ENCODE measurements around the gene RNU4-1.

GRCh38 chr12:120286768-120287490 is 6.1 kb downstream of the RNU4-1 start:
- TF ChIP-seq CTCF (conservative IDR thresholded peaks at IDR 0.05; ENCODE audit: low read depth, low read length): no peak
- no peak for TF ChIP-seq CEBPB (IDR thresholded peaks at IDR 0.05; ENCODE audit: low read depth, low read length)
- no peak for TF ChIP-seq ELK1 (IDR thresholded peaks at IDR 0.05; ENCODE audit: borderline replicate concordance, low read depth, low read length)
- no peak for TF ChIP-seq POLR2A (IDR thresholded peaks at IDR 0.05; ENCODE audit: low read depth, low read length)
- no peak for TF ChIP-seq CHD1 (IDR thresholded peaks at IDR 0.05; ENCODE audit: low read depth, low read length)
- TF ChIP-seq FOS (IDR thresholded peaks at IDR 0.05; ENCODE audit: low read depth, low read length): no peak
- no peak for TF ChIP-seq SMC3 (IDR thresholded peaks at IDR 0.05; ENCODE audit: low read depth, low read length)
- TF ChIP-seq RFX5 (IDR thresholded peaks at IDR 0.05; ENCODE audit: low read depth, low read length): no peak
- no peak for TF ChIP-seq RAD21 (IDR thresholded peaks at IDR 0.05; ENCODE audit: low read length)
- TF ChIP-seq MAZ (IDR thresholded peaks at IDR 0.05; ENCODE audit: borderline replicate concordance, low read depth, low read length): no peak
- no peak for TF ChIP-seq MXI1 (IDR thresholded peaks at IDR 0.05; ENCODE audit: borderline replicate concordance, low read depth, low read length)
- TF ChIP-seq MAFK (IDR thresholded peaks at IDR 0.05; ENCODE audit: low read depth, low read length): no peak
- no peak for TF ChIP-seq USF2 (IDR thresholded peaks at IDR 0.05; ENCODE audit: low read depth, low read length)

All from IMR-90 (cell line).